HS-27A (cell line): ENCODE measurements around the gene DGCR2.
"Not testable (repeated sequence)": the region's sequence is repeated elsewhere in the genome, so short reads cannot be mapped to it uniquely, and the experiment has no call there.

ENCODE experiments used
- DNase-seq: peaks from one replicate; pipeline ENCODE4 v3.0.0-alpha.2; 2012; ENCODE audit warnings: low read depth, missing footprints

Gene DGCR2

GRCh38 chr22:19060356-19061009 is 61.7 kb downstream of the DGCR2 start:
- no peak for DNase-seq

GRCh38 chr22:19059481-19060278 is 62.5 kb downstream of the DGCR2 start:
- no peak for DNase-seq

GRCh38 chr22:19058713-19059451 is 63.3 kb downstream of the DGCR2 start:
- no peak for DNase-seq

- no peak for DNase-seq
These were observed 64.2 kb downstream of the DGCR2 start for GRCh38 chr22:19057999-19058491.

- no peak for DNase-seq
These were observed 64.7 kb downstream of the DGCR2 start for GRCh38 chr22:19057539-19057938.

GRCh38 chr22:19056951-19057401 is 65.2 kb downstream of the DGCR2 start:
- no peak for DNase-seq

- no peak for DNase-seq
These were observed 66.4 kb downstream of the DGCR2 start for GRCh38 chr22:19055801-19056200.

- no peak for DNase-seq
These were observed 69.2 kb downstream of the DGCR2 start for GRCh38 chr22:19052941-19053541.

GRCh38 chr22:19051381-19052072 is 70.7 kb downstream of the DGCR2 start:
- DNase-seq, result no peak

GRCh38 chr22:19050847-19051246 is 71.4 kb downstream of the DGCR2 start:
- DNase-seq, result not testable (repeated sequence)

GRCh38 chr22:19050117-19050516 is 72.1 kb downstream of the DGCR2 start:
- no peak for DNase-seq

- no peak for DNase-seq
These were observed 73.7 kb downstream of the DGCR2 start for GRCh38 chr22:19048531-19048930.

- no peak for DNase-seq
These were observed 74.2 kb downstream of the DGCR2 start for GRCh38 chr22:19047993-19048392.

- DNase-seq, result no peak
These were observed 75.2 kb downstream of the DGCR2 start for GRCh38 chr22:19046719-19047609.

- no peak for DNase-seq
These were observed 75.9 kb downstream of the DGCR2 start for GRCh38 chr22:19046287-19046686.

GRCh38 chr22:19045094-19045493 is 77.1 kb downstream of the DGCR2 start:
- no peak for DNase-seq

GRCh38 chr22:19044381-19044780 is 77.8 kb downstream of the DGCR2 start:
- DNase-seq, result no peak

GRCh38 chr22:19043121-19044085 is 78.8 kb downstream of the DGCR2 start:
- DNase-seq, result no peak
